Caco-2 (cell line): ENCODE results near the gene PFKFB2. TPM values are rescaled to one million over a fixed set of nuclear protein-coding genes. Genes with fewer than 3 reads are reported as not detected.

Experiments
- BruUV-seq: library from RNA; stranded (reverse); fragments of 400-500 nt; replicated peaks from 2 replicates; lab custom pipeline; 2021; lab: Mats Ljungman, UMichigan
- CTCF ChIA-PET: fragments of 300-600 bp; sonication (Branson Sonifier 250); formaldehyde crosslinking; loops from one replicate; lab custom pipeline; 2022; ENCODE audit warnings: antibody characterized with exemption; lab: Charles Lee
- POLR2A ChIA-PET: fragments of 300-600 bp; sonication (Branson Sonifier 250); formaldehyde crosslinking; loops from one replicate; lab custom pipeline; 2022; ENCODE audit warnings: antibody characterized with exemption; lab: Charles Lee
- DNase-seq, 2 experiments: peaks; one replicate each; pipeline versions ENCODE4 v3.0.0 to v3.0.0-alpha.2; 2020 to 2022
- H3K27me3 ChIP-seq: replicated peaks from 2 replicates; pipeline ENCODE4 v1.6.0; 2011; ENCODE audit warnings: low read length; ENCODE audit not compliant: control insufficient read depth, insufficient read depth
- H3K36me3 ChIP-seq: 2 replicates; pipeline ENCODE4 v1.5.1; 2011; ENCODE audit warnings: low read length; ENCODE audit not compliant: control insufficient read depth, insufficient read depth
- H3K4me1 ChIP-seq: fragments of 250-450 bp; sonication (Bioruptor Pico); 2 replicates; pipeline ENCODE4 v1.5.1; 2020; ENCODE audit warnings: mild to moderate bottlenecking
- H3K4me3 ChIP-seq: 2 replicates; pipeline ENCODE4 v1.5.1; 2011; ENCODE audit warnings: low read depth, mild to moderate bottlenecking, control low read depth, low read length
- H3K9me3 ChIP-seq: fragments of 250-450 bp; sonication (Bioruptor Pico); 2 replicates; pipeline ENCODE4 v1.5.1; 2020; ENCODE audit warnings: mild to moderate bottlenecking, moderate library complexity
- H3K27ac Mint-ChIP-seq: one replicate; pipeline ENCODE4 v1.8.0; 2022; ENCODE audit warnings: mixed read lengths; ENCODE audit not compliant: unreplicated experiment
- H3K27me3 Mint-ChIP-seq: one replicate; pipeline ENCODE4 v1.8.0; 2022; ENCODE audit warnings: mixed read lengths; ENCODE audit not compliant: insufficient read depth, unreplicated experiment
- H3K36me3 Mint-ChIP-seq: one replicate; pipeline ENCODE4 v1.8.0; 2022; ENCODE audit warnings: mild to moderate bottlenecking, mixed read lengths; ENCODE audit not compliant: insufficient read depth, unreplicated experiment
- H3K4me1 Mint-ChIP-seq: one replicate; pipeline ENCODE4 v1.8.0; 2022; ENCODE audit warnings: low read depth, mixed read lengths; ENCODE audit not compliant: unreplicated experiment
- H3K4me3 Mint-ChIP-seq: one replicate; pipeline ENCODE4 v1.8.0; 2022; ENCODE audit warnings: mild to moderate bottlenecking, moderate library complexity, mixed read lengths; ENCODE audit not compliant: unreplicated experiment
- H3K9me3 Mint-ChIP-seq: one replicate; pipeline ENCODE4 v1.8.0; 2022; ENCODE audit warnings: mixed read lengths; ENCODE audit not compliant: unreplicated experiment
- CTCF ChIP-seq, 2 experiments: fragments of 200-600 bp in 1 of 2; IDR thresholded peaks; 1 replicate in 1 of 2; 2 replicates in 1 of 2; pipeline versions ENCODE4 v1.5.1 to v1.8.0; 2011 to 2022; ENCODE audit warnings: antibody characterized with exemption in 1 of 2, control low read depth in 1 of 2, inconsistent platforms in 1 of 2, low read depth in 1 of 2, low read length in 1 of 2, mild to moderate bottlenecking in 1 of 2, moderate library complexity in 1 of 2; ENCODE audit not compliant: insufficient read depth in 1 of 2, severe bottlenecking in 1 of 2, unreplicated experiment in 1 of 2
- intact Hi-C: fragments of 100-400 bp; cut with micrococcal nuclease; formaldehyde crosslinking; loops from one replicate; pipeline ENCODE4 v1.10.0; 2022; ENCODE audit not compliant: unreplicated experiment
- total RNA-seq: library from RNA; stranded (reverse); gene quantifications from 2 replicates; pipeline ENCODE4 v1.2.3, GENCODE V29; 2022

Gene PFKFB2
- total RNA-seq, 1 experiment from 2014 or later, result 38.9 TPM

- H3K9me3 Mint-ChIP-seq, result no peaks in the 10 kb centered on the region
- no TSS peak for BruUV-seq
- POLR2A ChIA-PET, result no interaction called here
- H3K4me3 ChIP-seq, result no peak overlapping the region
- no peaks in the 10 kb centered on the region for H3K36me3 Mint-ChIP-seq
- no peaks in the 10 kb centered on the region for H3K27me3 ChIP-seq
- intact Hi-C loops, result no loop called here
- no peak overlapping the region for H3K4me3 Mint-ChIP-seq
- H3K4me1 Mint-ChIP-seq, result peaks cover 7% of the 10 kb centered on the region
- CTCF ChIA-PET, result no interaction called here
- no peak overlapping the region for H3K27ac Mint-ChIP-seq
- no peaks in the 10 kb centered on the region for H3K9me3 ChIP-seq
- TF ChIP-seq CTCF (IDR thresholded peaks at IDR 0.05; ENCODE audit: insufficient read depth in 1 of 2, low read depth in 1 of 2, low read length in 1 of 2, severe bottlenecking in 1 of 2, unreplicated experiment in 1 of 2), result no peak
- no peaks in the 10 kb centered on the region for H3K36me3 ChIP-seq
- H3K4me1 ChIP-seq, result peaks cover 16% of the 10 kb centered on the region
- no peaks in the 10 kb centered on the region for H3K27me3 Mint-ChIP-seq
- no peak for DNase-seq
These were observed 39.6 kb upstream of the PFKFB2 start for GRCh38 chr1:207013321-207014085.

- no peak overlapping the region for H3K4me3 Mint-ChIP-seq
- no peaks in the 10 kb centered on the region for H3K36me3 ChIP-seq
- no peak overlapping the region for H3K27ac Mint-ChIP-seq
- peaks cover 10% of the 10 kb centered on the region for H3K4me1 ChIP-seq
- no peaks in the 10 kb centered on the region for H3K36me3 Mint-ChIP-seq
- DNase-seq, result no peak
- no TSS peak for BruUV-seq
- intact Hi-C loops, result no loop called here
- ChIA-PET POLR2A (interaction anchor here (0.6 kb wide), 1 partner anchor 10 kb away, joined by 5 read pairs; no protein-coding TSS in a partner anchor), CTCF (no interaction called here)
- H3K9me3 ChIP-seq, result no peaks in the 10 kb centered on the region
- H3K27me3 Mint-ChIP-seq, result no peaks in the 10 kb centered on the region
- no peak overlapping the region for H3K4me3 ChIP-seq
- H3K9me3 Mint-ChIP-seq, result no peaks in the 10 kb centered on the region
- no peaks in the 10 kb centered on the region for H3K27me3 ChIP-seq
- TF ChIP-seq CTCF (IDR thresholded peaks at IDR 0.05; ENCODE audit: insufficient read depth in 1 of 2, low read depth in 1 of 2, low read length in 1 of 2, severe bottlenecking in 1 of 2, unreplicated experiment in 1 of 2), result no peak
- peaks cover 17% of the 10 kb centered on the region for H3K4me1 Mint-ChIP-seq
These were observed 38.3 kb upstream of the PFKFB2 start for GRCh38 chr1:207014728-207015127.

- DNase-seq, result no peak
- Mint-ChIP-seq H3K4me3 (no peak overlapping the region), H3K9me3 (no peaks in the 10 kb centered on the region), H3K27ac (no peak overlapping the region), H3K27me3 (no peaks in the 10 kb centered on the region), H3K4me1 (peaks cover 19% of the 10 kb centered on the region), H3K36me3 (no peaks in the 10 kb centered on the region)
- CTCF ChIA-PET, result no interaction called here
- TF ChIP-seq CTCF (IDR thresholded peaks at IDR 0.05; ENCODE audit: insufficient read depth in 1 of 2, low read depth in 1 of 2, low read length in 1 of 2, severe bottlenecking in 1 of 2, unreplicated experiment in 1 of 2), result no peak
- Histone ChIP-seq H3K27me3 (no peaks in the 10 kb centered on the region), H3K9me3 (no peaks in the 10 kb centered on the region), H3K4me1 (peaks cover 17% of the 10 kb centered on the region), H3K4me3 (no peak overlapping the region), H3K36me3 (no peaks in the 10 kb centered on the region)
- no TSS peak for BruUV-seq
- POLR2A ChIA-PET, result no interaction called here
- intact Hi-C loops, result no loop called here
These were observed 37.3 kb upstream of the PFKFB2 start for GRCh38 chr1:207015791-207016190.
